K562 (cell line): ENCODE results near the gene IZUMO4.
A peak's percentile ranks its signal among the peaks of the same experiment; 100 is the strongest.

Experiments
- CHD4 ChIP-seq: fragments of 200-600 bp; sonication (generic); IDR thresholded peaks from 3 replicates; pipeline ENCODE4 v1.6.1; 2012; ENCODE audit warnings: low read depth, mild to moderate bottlenecking, mixed read lengths, low read length, inconsistent platforms; ENCODE audit not compliant: insufficient read depth, insufficient replicate concordance, poor library complexity, severe bottlenecking
- CTCF ChIP-seq, 3 experiments: IDR thresholded peaks in 2 of 3; conservative IDR thresholded peaks in 1 of 3; 2 replicates each; pipeline ENCODE4 v1.5.1; 2011 to 2012; ENCODE audit warnings: low read length in 3 of 3, mild to moderate bottlenecking in 3 of 3, control low read depth in 2 of 3, improper control_type of control experiment in 1 of 3, inconsistent platforms in 1 of 3, low read depth in 1 of 3, mixed read lengths in 1 of 3, moderate library complexity in 1 of 3; ENCODE audit not compliant: insufficient read depth in 2 of 3
- DNMT1 ChIP-seq: fragments of 450-650 bp; IDR thresholded peaks from 2 replicates; pipeline ENCODE4 v1.6.1; 2016; ENCODE audit warnings: antibody characterized with exemption, mild to moderate bottlenecking
- NFIC ChIP-seq: fragments of 450-650 bp; IDR thresholded peaks from 2 replicates; pipeline ENCODE4 v1.6.1; 2017; ENCODE audit warnings: mild to moderate bottlenecking, inconsistent platforms
- ZBTB26 ChIP-seq: fragments of 450-650 bp; formaldehyde crosslinking; IDR thresholded peaks from 2 replicates; pipeline ENCODE4 v1.4.0; 2022; ENCODE audit warnings: missing genetic modification characterization
- ZNF668 ChIP-seq: fragments of 250-450 bp; sonication (Bioruptor Pico); IDR thresholded peaks from 2 replicates; pipeline ENCODE4 v1.8.0; 2022; ENCODE audit warnings: mild to moderate bottlenecking, inconsistent platforms

- no peak for TF ChIP-seq CTCF (IDR thresholded peaks at IDR 0.05 in 2 of 3, conservative IDR thresholded peaks at IDR 0.05 in 1 of 3; ENCODE audit: insufficient read depth in 2 of 3, low read depth in 1 of 3, low read length in 3 of 3)
- TF ChIP-seq CHD4 = no peak
- TF ChIP-seq ZBTB26 = peak; percentile 60; the same call in 1 of the 2 replicates
- TF ChIP-seq NFIC = no peak; the same call in 1 of the 2 replicates
- no peak for TF ChIP-seq ZNF668 (CRISPR knock-in tag)
- no peak for TF ChIP-seq DNMT1
Observed at GRCh38 chr19:2055931-2056836, 40.5 kb upstream of the IZUMO4 start.
